Hippocampal formation (tissue), 2 donors: ENCODE measurements around the gene FRMPD4.

ENCODE experiments used
- DNase-seq, 2 donors: peaks; one replicate each; lab custom pipeline; 2025; lab: John Stamatoyannopoulos, UW

FRMPD4 gene

DNA sequence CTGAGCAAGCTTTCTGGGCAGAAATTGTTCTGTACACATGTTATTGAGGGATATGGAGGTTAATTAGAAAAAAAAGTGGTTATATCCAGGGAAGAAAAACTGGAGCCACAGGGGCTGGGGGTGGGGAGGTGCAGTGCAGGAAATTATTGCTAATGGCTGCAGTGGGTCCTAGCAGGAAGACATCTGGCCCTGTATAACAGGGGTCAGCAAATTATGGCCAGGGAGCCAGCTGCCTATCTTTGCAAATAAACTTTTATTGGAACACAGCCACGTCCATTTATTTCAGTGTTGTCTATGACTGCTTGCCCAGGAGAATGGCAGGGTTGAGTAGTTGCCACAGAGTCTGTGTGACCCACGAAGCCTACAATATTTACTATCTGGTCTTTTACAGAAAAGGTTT, 629.6 kb downstream of the FRMPD4 start:
- DNase-seq, result no peak

DNA sequence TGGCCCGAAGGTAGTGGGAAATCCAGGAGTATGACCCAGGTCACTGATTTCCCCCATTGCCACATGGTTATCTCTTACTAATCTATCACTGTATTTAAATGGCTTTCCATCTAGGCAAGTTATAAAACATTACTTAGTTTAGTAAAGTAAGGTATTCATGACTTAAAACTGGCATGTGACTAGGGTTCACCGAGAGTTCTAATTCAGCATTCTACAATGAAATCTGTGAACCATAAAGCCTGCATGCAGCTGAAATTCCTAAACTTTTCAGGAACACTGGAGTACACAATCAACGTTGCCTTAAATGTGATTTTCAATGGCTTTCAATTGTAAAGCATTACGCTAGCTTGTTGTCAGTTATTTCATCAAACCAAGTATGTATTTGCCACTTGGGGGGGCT, 630.2 kb downstream of the FRMPD4 start:
- no peak for DNase-seq

- no peak for DNase-seq
Observed at GRCh38 chrX:12770440-12770839, 632.2 kb downstream of the FRMPD4 start.

- no peak for DNase-seq
Observed at GRCh38 chrX:12771445-12772069, 633.3 kb downstream of the FRMPD4 start.
